H9 (cell line): ENCODE data around the gene DLG2. TPM values are rescaled to one million over a fixed set of nuclear protein-coding genes. Genes with fewer than 3 reads are reported as not detected.

Experiments
- DNase-seq: peaks from one replicate; pipeline ENCODE4 v3.0.0-alpha.2; 2017
- H2AFZ ChIP-seq: one replicate; pipeline ENCODE4 v1.6.1; 2013; ENCODE audit warnings: mild to moderate bottlenecking, low read length, control low read depth, moderate library complexity
- H2AK5ac ChIP-seq: 2 replicates; pipeline ENCODE4 v1.6.1; 2013; ENCODE audit warnings: low read length, control low read depth, mixed read lengths; ENCODE audit not compliant: insufficient read length
- H2BK120ac ChIP-seq: one replicate; pipeline ENCODE4 v1.6.1; 2013; ENCODE audit warnings: low read depth, mild to moderate bottlenecking, low read length, control low read depth, inconsistent platforms; ENCODE audit not compliant: poor library complexity, severe bottlenecking
- H2BK12ac ChIP-seq: 2 replicates; pipeline ENCODE4 v1.6.1; 2013; ENCODE audit warnings: low read length, control low read depth, mixed read lengths, low read depth; ENCODE audit not compliant: insufficient read length
- H2BK15ac ChIP-seq: 2 replicates; pipeline ENCODE4 v1.6.1; 2013; ENCODE audit warnings: low read depth, low read length, control low read depth
- H2BK20ac ChIP-seq: one replicate; pipeline ENCODE4 v1.6.1; 2013; ENCODE audit warnings: low read depth, mild to moderate bottlenecking, low read length, control low read depth, inconsistent platforms; ENCODE audit not compliant: poor library complexity, severe bottlenecking
- H2BK5ac ChIP-seq: 2 replicates; pipeline ENCODE4 v1.6.1; 2013; ENCODE audit warnings: low read length, control low read depth, mixed read lengths; ENCODE audit not compliant: insufficient read length
- H3K14ac ChIP-seq: 2 replicates; pipeline ENCODE4 v1.6.1; 2013; ENCODE audit warnings: low read length, control low read depth; ENCODE audit not compliant: insufficient read depth
- H3K18ac ChIP-seq: 2 replicates; pipeline ENCODE4 v1.6.1; 2013; ENCODE audit warnings: low read depth, mild to moderate bottlenecking, mixed read lengths, low read length, control low read depth; ENCODE audit not compliant: insufficient read length
- H3K23ac ChIP-seq: 2 replicates; pipeline ENCODE4 v1.6.1; 2013; ENCODE audit warnings: low read length, control low read depth, mixed read lengths, low read depth; ENCODE audit not compliant: insufficient read length
- H3K23me2 ChIP-seq: 2 replicates; pipeline ENCODE4 v1.6.1; 2013; ENCODE audit warnings: low read depth, mild to moderate bottlenecking, mixed read lengths, low read length, control low read depth; ENCODE audit not compliant: insufficient read length, poor library complexity, severe bottlenecking
- H3K27ac ChIP-seq: 2 replicates; pipeline ENCODE4 v1.5.1; 2013; ENCODE audit warnings: low read length, control low read depth, mixed read lengths, low read depth; ENCODE audit not compliant: insufficient read length
- H3K27me3 ChIP-seq: 2 replicates; pipeline ENCODE4 v1.6.1; 2013; ENCODE audit warnings: low read length, control low read depth, inconsistent platforms; ENCODE audit not compliant: insufficient read depth
- H3K4ac ChIP-seq: 2 replicates; pipeline ENCODE4 v1.6.1; 2013; ENCODE audit warnings: low read depth, mild to moderate bottlenecking, control low read depth, inconsistent platforms, low read length, moderate library complexity
- H3K4me1 ChIP-seq: 2 replicates; pipeline ENCODE4 v1.6.1; 2013; ENCODE audit warnings: low read length, control low read depth, inconsistent platforms; ENCODE audit not compliant: insufficient read depth
- H3K4me2 ChIP-seq: 2 replicates; pipeline ENCODE4 v1.6.1; 2013; ENCODE audit warnings: low read length, control low read depth, mixed read lengths; ENCODE audit not compliant: insufficient read length, insufficient read depth
- H3K56ac ChIP-seq: 2 replicates; pipeline ENCODE4 v1.6.1; 2013; ENCODE audit warnings: low read depth, mild to moderate bottlenecking, mixed read lengths, low read length, control low read depth; ENCODE audit not compliant: insufficient read length
- H3K79me1 ChIP-seq: 2 replicates; pipeline ENCODE4 v1.6.1; 2013; ENCODE audit warnings: low read depth, mild to moderate bottlenecking, moderate library complexity, low read length, control low read depth, inconsistent platforms; ENCODE audit not compliant: insufficient read depth, poor library complexity, severe bottlenecking
- H3K79me2 ChIP-seq: 2 replicates; pipeline ENCODE4 v1.6.1; 2013; ENCODE audit warnings: low read length, control low read depth, inconsistent platforms; ENCODE audit not compliant: insufficient read depth
- H3K9ac ChIP-seq: 2 replicates; pipeline ENCODE4 v1.6.1; 2013; ENCODE audit warnings: low read length, control low read depth, mixed read lengths; ENCODE audit not compliant: insufficient read length; ENCODE audit errors: extremely low read depth
- H3K9me3 ChIP-seq: one replicate; pipeline ENCODE4 v1.6.1; 2013; ENCODE audit warnings: low read depth, low read length, inconsistent platforms; ENCODE audit not compliant: control insufficient read depth
- H3T11ph ChIP-seq: one replicate; pipeline ENCODE4 v1.6.1; 2013; ENCODE audit warnings: mild to moderate bottlenecking, low read length, control low read depth, inconsistent platforms
- H4K20me1 ChIP-seq: one replicate; pipeline ENCODE4 v1.6.1; 2013; ENCODE audit not compliant: control insufficient read depth, insufficient read length, insufficient read depth
- H4K5ac ChIP-seq: 2 replicates; pipeline ENCODE4 v1.6.1; 2013; ENCODE audit warnings: low read depth, mild to moderate bottlenecking, mixed read lengths, low read length, control low read depth; ENCODE audit not compliant: insufficient read length
- H4K8ac ChIP-seq: replicated peaks from 2 replicates; pipeline ENCODE4 v1.6.1; 2013; ENCODE audit warnings: low read length, control low read depth, mixed read lengths, low read depth; ENCODE audit not compliant: insufficient read length
- H4K91ac ChIP-seq: 2 replicates; pipeline ENCODE4 v1.6.1; 2013; ENCODE audit warnings: low read depth, mild to moderate bottlenecking, moderate library complexity, mixed read lengths, low read length, control low read depth; ENCODE audit not compliant: insufficient read length
- H3K27ac Mint-ChIP-seq, 3 experiments: 2 replicates in 2 of 3; 3 replicates in 1 of 3; pipeline ENCODE4 v1.8.0; 2020 to 2021; ENCODE audit warnings: mixed read lengths in 3 of 3, mild to moderate bottlenecking in 1 of 3, moderate library complexity in 1 of 3
- H3K27me3 Mint-ChIP-seq: 2 replicates; pipeline ENCODE4 v1.8.0; 2021; ENCODE audit warnings: low read depth, mild to moderate bottlenecking, moderate library complexity, mixed read lengths
- H3K36me3 Mint-ChIP-seq, 3 experiments: 2 replicates in 2 of 3; 3 replicates in 1 of 3; pipeline ENCODE4 v1.8.0; 2020 to 2021; ENCODE audit warnings: low read depth in 3 of 3, mixed read lengths in 3 of 3; ENCODE audit not compliant: insufficient read depth in 1 of 3
- H3K4me1 Mint-ChIP-seq, 2 experiments: 2 replicates each; pipeline ENCODE4 v1.8.0; 2020; ENCODE audit warnings: mixed read lengths in 2 of 2
- H3K4me3 Mint-ChIP-seq, 2 experiments: 2 replicates in 1 of 2; 3 replicates in 1 of 2; pipeline ENCODE4 v1.8.0; 2020 to 2021; ENCODE audit warnings: mild to moderate bottlenecking in 2 of 2, mixed read lengths in 2 of 2, moderate library complexity in 1 of 2
- H3K9me3 Mint-ChIP-seq, 2 experiments: 2 replicates in 1 of 2; 3 replicates in 1 of 2; pipeline ENCODE4 v1.8.0; 2020; ENCODE audit warnings: mild to moderate bottlenecking in 2 of 2, mixed read lengths in 2 of 2, moderate library complexity in 1 of 2
- CTCF ChIP-seq: fragments of 200-600 bp; sonication (generic); conservative IDR thresholded peaks from 3 replicates; pipeline ENCODE4 v1.8.0; 2021; ENCODE audit warnings: antibody characterized with exemption, mild to moderate bottlenecking
- WGBS: extraction: QIAGEN DNeasy Blood & Tissue Kit; methylation state at CpG from one replicate; pipeline ENCODE4 v1.1.7; 2013; ENCODE audit warnings: missing lambda C conversion rate, low lambda C conversion rate, mixed read lengths; ENCODE audit not compliant: insufficient read length; ENCODE audit errors: extremely low coverage; 5-methylcytosine and 5-hydroxymethylcytosine counted together
- total RNA-seq: library from RNA; stranded (reverse); gene quantifications from 2 replicates; pipeline ENCODE4 v1.2.1, GENCODE V29; 2021

The DLG2 gene
- total RNA-seq, 1 experiment from 2014 or later: 8.0 TPM

GRCh38 chr11:85596886-85597285, 30.3 kb downstream of the DLG2 start:
- Histone ChIP-seq H2AK5ac (no peak overlapping the region), H3K9me3 (no peaks in the 10 kb centered on the region), H4K91ac (no peak overlapping the region), H3K27me3 (no peaks in the 10 kb centered on the region), H3K56ac (no peak overlapping the region), H3K27ac (no peak overlapping the region), H2BK5ac (no peak overlapping the region), H2BK15ac (no peak overlapping the region), H2BK120ac (no peak overlapping the region), H3K9ac (no peak overlapping the region), H3K79me2 (no peaks in the 10 kb centered on the region), H3K14ac (no peak overlapping the region), H4K5ac (no peak overlapping the region), H4K20me1 (no peaks in the 10 kb centered on the region), H3K79me1 (no peaks in the 10 kb centered on the region), H2BK12ac (no peak overlapping the region), H3T11ph (no peak overlapping the region), H2BK20ac (no peak overlapping the region), H3K23me2 (no peaks in the 10 kb centered on the region), H2AFZ (no peak overlapping the region), H3K4me1 (no peaks in the 10 kb centered on the region), H3K23ac (no peak overlapping the region), H3K4ac (no peak overlapping the region), H4K8ac (no peak overlapping the region), H3K18ac (no peak overlapping the region), H3K4me2 (no peak overlapping the region)
- no CpG with 5 or more reads among the region's 2 CpGs for WGBS
- Mint-ChIP-seq H3K27me3 (no peaks in the 10 kb centered on the region), H3K27ac (no peak overlapping the region), H3K36me3 (peaks cover 0 to 1% (median 0%) of the 10 kb centered on the region in 3 experiments; a peak in 1 of 7 replicates), H3K9me3 (no peaks in the 10 kb centered on the region), H3K4me1 (peaks cover 19 to 21% of the 10 kb centered on the region in 2 experiments), H3K4me3 (no peak overlapping the region)
- DNase-seq: no peak
- no peak for TF ChIP-seq CTCF
